Erythroblast (primary cell): ENCODE data around the gene NEK3.
"Not testable (repeated sequence)": the region's sequence is repeated elsewhere in the genome, so short reads cannot be mapped to it uniquely, and the experiment has no call there.

Experiments used
- DNase-seq, 2 experiments: peaks; one replicate each; lab custom pipeline; 2025; lab: John Stamatoyannopoulos, UW
- GATA1 ChIP-seq: IDR thresholded peaks from 2 replicates; pipeline ENCODE4 v1.6.1; 2011; ENCODE audit warnings: low read depth, mild to moderate bottlenecking, control low read depth, low read length, moderate library complexity
- POLR2A ChIP-seq: IDR thresholded peaks from 2 replicates; pipeline ENCODE4 v1.6.1; 2011; ENCODE audit warnings: mild to moderate bottlenecking, low read length

NEK3 gene

DNA sequence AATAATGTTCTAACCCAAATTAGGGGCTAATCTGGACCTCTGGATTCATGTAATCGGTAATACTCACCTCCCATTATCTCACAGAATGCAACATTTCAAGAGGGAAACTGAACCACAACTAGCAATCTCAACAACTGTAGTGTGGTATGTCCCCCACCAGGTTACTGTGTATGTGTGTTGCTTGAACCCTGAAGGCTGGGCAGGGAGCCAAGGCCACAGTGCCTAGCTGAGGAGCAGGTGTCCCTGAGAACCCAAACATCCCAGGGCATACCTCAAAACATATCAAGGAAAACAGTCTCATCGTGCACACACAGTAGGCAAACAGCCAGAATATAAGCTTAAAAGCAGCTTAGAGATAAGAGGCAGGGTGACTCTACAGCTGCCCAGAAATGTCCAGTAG is 20.5 kb upstream of the NEK3 start:
- peak; percentile 10 to 16 for DNase-seq
- TF ChIP-seq GATA1 = no peak
- no peak for TF ChIP-seq POLR2A

DNA sequence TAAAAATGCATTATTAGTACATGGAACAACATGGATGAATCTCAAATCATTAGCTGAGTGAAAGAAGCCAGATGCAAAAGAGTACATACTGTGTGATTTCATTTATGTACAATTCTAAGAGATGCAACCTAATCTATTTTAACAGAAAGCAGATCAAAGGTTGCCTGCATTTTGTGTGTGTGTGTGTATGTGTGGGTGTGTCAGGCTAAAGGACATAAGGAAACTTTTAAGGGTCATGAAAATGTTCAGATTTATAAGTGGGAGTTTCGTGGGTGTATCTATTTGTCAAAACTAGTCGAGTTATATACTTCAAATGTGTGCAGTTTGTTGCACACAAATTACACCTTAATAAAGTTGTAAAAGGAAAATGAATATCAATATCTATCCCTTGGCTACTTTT is 17.9 kb upstream of the NEK3 start:
- no peak for DNase-seq
- TF ChIP-seq POLR2A (no peak), GATA1 (no peak)

DNA sequence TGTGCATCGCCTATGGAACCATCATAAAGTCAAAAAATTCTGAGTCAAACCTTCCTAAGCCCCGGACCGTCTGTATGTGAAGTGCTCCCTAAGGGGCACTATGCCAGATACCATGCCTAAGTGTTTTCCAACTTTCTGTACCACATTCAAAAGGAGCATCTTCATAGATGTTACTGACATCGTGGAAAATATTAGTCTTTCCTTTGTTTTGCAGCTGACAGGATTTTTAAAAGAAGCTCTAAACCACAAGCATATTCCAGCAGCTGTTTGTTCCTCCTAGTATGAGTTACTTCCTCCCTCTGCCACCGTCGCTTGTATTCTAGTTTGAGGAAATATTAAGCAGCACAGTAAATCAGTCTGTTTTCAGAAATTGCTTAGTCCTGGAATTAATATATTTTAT is 14.6 kb upstream of the NEK3 start:
- DNase-seq = not testable (repeated sequence)

DNA sequence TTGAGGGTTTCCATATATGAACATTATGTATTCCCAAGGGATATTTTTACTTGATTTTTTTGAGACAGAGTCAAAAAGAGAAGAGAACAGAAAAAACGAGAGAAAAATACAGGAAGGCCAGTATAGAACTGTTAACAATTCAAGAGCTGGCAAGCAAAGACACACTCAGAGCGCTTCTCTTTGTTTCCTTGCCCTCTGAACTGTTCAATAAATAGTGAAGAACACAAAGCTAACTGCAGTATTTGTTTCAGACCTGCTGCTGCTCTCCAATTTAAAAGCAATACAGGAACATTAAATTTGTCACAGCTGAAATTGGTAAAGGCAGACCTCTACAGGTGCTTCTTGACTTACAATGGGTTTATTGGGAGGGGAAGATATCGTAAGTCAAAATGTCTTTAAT is 14.0 kb upstream of the NEK3 start:
- DNase-seq = no peak
- no peak for TF ChIP-seq POLR2A
- no peak for TF ChIP-seq GATA1

DNA sequence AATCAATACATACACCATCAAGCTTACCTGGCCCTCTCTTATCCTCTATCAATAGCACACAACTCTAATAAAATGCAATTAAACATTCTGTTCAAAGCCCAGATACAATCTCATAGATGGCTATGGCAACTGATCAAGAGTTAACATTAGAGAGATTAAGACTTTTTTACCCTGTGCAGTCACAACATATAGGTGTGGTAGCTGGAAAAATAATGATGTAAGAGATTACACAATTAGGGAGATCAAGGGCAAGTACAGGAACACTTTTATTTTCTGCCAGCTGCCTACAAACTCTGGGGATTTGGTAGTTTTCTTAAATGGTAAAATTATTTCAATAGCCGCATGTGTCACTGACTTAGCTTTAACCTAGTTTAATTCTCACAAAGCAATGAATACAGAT is 12.3 kb upstream of the NEK3 start:
- DNase-seq = not testable (repeated sequence)

DNA sequence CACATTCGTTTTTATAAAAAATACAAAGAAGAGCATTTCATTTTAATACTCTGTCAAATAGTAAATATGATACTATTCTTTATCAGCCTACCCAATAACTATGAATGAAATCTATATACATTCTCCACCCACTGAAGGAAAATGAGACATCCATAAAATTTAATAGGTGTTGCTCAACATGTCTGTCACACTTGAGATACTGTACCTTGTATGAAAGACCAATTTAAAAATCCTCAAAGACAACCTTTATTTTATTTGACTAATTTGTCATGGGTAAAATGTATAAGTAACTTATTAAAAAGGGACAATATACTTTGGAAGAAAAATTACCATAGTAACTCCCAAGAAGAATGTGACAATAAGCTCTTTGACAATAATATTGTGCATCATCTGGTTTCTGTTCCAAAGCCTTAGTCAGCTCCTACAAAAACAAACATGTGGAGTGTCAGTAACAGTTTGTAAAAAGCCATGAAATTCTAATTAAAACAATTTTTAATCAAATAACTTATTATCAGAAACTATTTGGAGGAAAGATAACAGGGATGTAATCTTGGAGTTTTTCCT is 11.5 kb upstream of the NEK3 start:
- DNase-seq = not testable (repeated sequence)

DNA sequence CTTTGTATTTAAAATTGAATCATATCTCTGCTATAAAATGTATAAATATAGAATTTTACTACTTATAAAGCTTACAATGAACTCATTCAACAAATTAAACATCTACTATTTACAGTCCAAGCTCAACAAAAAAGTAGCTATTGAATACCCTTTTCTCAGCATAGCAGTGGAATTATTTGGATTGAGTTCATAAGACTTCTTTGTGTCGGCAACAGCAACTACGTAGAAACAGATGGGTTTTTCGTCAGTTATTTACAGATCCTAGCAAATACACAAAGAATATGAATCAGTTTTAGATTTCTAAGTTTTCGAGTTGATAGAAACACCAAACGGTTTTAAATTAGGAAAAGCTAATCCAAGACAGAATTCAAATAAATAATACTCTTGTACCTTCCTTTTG is 10.4 kb upstream of the NEK3 start:
- TF ChIP-seq POLR2A = no peak
- no peak for TF ChIP-seq GATA1
- no peak for DNase-seq

DNA sequence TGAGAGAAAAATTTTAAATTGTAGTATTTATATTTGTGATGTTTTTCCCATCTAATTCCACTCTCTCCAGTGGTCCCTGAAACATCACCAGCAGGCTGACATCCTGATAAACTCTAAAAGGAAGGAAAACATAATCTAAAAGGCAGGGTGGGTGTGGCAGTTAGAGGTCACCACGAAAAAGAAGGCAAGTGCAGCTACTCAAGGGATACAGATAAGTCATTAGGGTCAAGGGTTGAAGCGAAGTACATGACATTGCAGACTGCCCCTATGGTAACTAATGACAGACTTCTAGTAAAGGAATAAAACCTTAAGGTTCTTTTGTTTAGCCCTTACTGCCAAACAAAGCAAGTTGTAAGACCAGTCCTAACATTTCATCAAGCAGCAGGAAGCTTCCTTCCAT is 6.0 kb upstream of the NEK3 start:
- TF ChIP-seq POLR2A (no peak), GATA1 (no peak)
- peak; percentile 8 to 25 for DNase-seq

DNA sequence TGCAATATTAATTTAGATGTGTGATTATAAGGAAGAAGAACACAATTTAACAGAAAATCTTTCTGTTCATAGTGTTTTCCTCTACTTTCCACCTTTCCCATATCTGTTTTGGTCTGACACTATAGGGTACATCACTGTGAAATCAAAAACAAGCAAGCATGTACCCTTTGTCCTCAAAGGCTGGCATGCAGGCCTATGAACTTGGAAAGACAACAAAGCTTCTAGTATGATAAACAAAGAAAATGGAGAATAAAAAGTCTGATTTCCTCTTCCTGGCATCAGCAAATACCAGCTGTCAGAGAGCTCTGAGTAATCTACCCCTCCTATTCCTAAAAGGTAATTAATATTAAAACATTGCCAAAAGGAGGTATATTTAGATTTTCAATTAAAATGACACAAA is 5.6 kb upstream of the NEK3 start:
- no peak for TF ChIP-seq POLR2A
- no peak for TF ChIP-seq GATA1
- DNase-seq = no peak

DNA sequence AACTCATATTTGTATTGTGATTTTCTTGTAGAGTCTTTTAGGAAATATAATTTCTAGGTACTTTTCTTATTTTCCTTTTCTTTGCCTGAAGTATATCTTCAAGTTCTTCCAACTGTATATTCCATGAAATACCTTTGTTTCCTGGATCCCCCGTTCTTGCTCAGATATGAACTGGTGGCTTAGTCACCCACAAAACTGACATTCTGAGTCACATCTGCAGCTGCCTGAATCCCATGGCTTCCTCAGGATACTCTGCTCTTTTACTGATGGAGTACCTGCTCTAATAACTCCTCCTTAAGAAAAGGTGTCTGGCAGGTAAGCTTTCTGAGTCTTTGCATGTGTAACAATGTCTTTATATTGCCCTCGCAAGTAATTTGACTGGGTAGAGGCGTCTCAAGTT is 4.5 kb upstream of the NEK3 start:
- DNase-seq = not testable (repeated sequence)

DNA sequence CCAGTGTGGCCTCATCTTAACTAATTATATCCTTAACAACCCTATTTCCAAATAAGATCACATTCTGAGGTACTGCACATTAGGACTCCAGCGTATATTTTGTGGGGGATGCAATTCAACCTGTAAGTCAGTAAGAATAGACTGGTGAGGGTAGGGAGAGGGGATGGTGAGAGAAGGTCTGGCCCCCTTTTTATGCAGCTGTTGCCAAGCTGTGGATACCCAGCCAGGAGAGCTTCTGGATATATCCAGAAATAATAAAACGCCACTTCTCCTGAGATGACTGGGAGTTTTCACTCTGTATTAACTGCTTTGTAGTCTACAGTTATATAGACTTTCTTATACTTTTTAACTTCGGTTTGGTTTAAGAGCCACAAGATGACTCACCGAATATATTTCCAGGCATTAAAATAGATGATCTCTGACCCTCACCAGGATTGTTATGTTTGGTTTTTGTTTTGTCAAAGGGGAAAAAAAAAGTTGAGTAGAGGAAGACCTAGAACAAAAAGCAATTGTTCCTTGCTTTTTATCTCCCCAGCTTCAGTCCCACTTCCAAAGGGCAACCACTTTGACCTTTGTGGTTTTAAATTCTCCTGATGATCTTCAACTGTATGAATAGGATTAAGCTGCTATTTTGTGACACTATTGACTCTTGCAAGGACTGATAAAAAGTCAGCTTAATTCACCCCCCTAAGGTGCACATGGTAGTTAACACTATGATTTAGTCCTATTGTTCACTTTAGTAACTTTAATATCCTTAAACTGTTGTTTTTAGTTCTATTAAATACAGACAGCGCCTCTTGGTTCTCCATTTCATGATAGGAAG is 3.1 kb upstream of the NEK3 start:
- peak in 1 of 2 experiments; percentile 16 for DNase-seq
- TF ChIP-seq POLR2A (no peak), GATA1 (no peak)

DNA sequence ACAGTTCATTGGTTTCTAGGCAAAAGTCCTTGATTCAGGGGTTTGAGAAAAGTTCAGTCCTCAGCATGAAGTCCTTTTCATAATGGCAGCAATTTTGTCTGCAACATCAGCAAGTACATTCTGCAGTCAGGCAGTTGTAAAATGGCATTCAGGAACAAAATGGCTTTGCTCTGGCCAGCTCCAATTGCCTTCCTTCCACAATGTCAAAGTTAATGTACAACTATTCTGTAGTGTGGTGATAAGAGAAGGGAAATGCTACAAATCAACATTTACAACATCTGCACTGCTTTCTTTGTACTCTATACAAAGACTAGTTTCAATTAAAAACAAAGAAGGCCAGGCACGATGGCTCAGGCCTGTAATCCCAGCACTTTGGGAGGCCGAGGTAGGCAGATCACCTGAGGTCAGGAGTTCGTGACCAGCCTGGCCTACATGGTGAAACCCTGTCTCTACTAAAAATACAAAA is 1.8 kb upstream of the NEK3 start:
- no peak for TF ChIP-seq GATA1
- peak in 1 of 2 experiments; percentile 6 for DNase-seq

DNA sequence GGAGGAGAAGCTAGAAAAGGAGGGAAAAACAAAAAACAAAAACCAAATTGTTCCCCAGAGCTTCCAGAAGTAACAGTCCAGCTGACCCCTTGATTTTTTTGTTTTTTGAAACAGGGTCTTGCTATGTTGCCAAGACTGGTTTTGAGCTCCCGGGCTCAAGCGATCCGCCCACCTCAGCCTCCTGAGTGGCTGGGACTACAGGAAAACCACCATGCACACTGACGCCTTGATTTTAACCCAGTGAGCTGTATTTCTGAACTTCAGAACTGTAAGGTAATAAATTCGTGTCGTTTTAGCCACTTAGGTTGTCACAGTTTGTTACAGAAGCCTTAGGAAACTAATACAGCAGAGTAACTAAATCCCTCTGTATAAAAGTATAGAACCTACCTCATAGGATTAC is 1.1 kb upstream of the NEK3 start:
- DNase-seq = no peak
- TF ChIP-seq GATA1 = no peak
- no peak for TF ChIP-seq POLR2A

DNA sequence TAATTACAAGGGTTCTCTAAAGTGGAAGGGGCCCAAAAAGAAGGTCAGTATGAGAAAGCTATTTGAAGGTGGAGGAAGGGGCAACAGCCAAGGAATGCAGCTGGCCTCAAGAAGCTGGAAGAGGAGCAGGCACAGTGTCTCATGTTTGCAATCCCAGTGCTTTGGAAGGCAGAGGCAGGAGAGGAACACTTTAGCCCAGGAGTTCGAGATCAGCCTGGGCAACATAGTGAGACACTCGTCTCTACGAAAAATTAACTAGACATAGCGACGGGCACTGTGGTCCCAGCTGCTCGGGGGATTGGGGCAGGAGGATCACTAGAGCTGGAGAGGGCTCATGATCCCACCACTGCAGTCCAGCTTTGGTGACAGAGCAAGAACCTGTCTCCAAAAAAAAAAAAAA is 656 bp upstream of the NEK3 start:
- DNase-seq = no peak
- no peak for TF ChIP-seq GATA1

DNA sequence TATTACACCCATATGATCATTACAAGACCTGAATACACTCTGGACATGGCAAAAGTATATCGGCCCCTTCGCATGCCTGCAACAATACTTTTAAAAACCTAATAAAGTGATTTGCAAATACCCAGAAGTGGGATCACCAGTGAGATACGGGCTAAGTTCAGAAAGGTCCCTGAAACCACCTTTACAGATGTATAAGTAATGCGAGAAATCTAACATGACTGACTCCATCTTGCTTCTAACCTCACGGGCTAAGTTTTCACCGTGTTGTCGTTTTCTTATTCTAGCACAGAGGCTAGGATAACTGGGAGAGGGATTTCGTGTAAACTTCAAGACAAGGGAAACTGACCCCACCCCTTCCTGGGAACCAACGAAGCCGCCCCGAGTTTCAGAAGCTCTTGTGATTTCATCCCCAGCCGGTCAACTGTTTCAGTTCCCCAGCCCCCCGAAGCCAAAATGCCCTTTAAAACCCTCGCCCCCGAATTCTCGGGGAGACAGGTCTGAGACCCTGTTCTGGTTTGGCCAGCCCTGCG is 703 bp downstream of the NEK3 start:
- no peak for TF ChIP-seq GATA1
- TF ChIP-seq POLR2A = no peak
- DNase-seq = peak; percentile 42 to 48
